HG02943 (cell line): Measurements from ENCODE around the gene PEX11A.

Source experiments
- ATAC-seq: cut with Tn5 transposase; IDR thresholded peaks from one replicate; pipeline ENCODE4 v1.9.1; 2021; ENCODE audit warnings: mild to moderate bottlenecking, low read depth, moderate library complexity; ENCODE audit not compliant: unreplicated experiment

PEX11A gene

DNA sequence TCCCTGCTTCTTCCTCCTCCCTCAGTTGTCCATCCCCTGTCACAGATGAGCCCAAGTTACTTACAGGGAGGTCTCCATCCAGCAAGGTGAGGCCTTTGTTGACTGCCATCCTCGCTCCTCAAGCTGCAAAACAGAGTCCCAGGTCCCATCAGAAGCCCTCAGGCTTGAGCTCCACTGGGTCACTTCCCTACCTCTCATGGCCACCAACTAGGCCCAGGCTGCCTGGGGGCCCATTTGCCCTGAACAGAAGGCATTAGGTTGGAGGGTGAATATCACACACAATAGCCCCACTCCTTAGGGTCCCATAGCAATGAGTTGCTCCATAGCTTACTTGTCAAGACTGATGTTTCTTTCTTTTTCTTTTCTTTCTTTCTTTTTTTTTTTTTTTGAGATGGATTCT is 13.2 kb downstream of the PEX11A start:
- ATAC-seq, result no peak

DNA sequence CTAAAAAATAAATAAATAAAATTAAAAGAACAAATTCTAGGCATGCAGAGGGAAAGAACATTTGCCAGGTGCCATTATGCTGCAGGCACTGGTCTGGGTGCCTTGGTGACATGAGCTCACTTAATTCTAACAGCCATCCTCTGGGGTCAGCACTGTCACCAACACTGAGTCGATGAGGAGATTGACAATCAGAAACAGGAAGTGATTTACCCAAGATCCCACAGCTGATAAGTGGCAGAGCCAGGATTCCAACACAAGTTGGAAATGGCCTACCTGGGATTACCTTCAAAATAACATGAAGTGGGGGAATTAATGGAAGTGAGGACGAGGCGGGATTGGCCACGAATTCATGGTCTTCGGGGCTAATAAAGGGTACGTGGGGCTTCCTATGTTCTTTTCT is 14.9 kb downstream of the PEX11A start:
- no peak for ATAC-seq

- no peak for ATAC-seq
These were observed 16.0 kb downstream of the PEX11A start for GRCh38 chr15:89674526-89674925.

- ATAC-seq, result no peak
These were observed 17.4 kb downstream of the PEX11A start for GRCh38 chr15:89673165-89673512.

GRCh38 chr15:89672221-89673164 is 18.1 kb downstream of the PEX11A start:
- no peak for ATAC-seq

GRCh38 chr15:89671687-89672086 is 18.9 kb downstream of the PEX11A start:
- ATAC-seq, result no peak

- ATAC-seq, result no peak
These were observed 19.5 kb downstream of the PEX11A start for GRCh38 chr15:89670971-89671560.

DNA sequence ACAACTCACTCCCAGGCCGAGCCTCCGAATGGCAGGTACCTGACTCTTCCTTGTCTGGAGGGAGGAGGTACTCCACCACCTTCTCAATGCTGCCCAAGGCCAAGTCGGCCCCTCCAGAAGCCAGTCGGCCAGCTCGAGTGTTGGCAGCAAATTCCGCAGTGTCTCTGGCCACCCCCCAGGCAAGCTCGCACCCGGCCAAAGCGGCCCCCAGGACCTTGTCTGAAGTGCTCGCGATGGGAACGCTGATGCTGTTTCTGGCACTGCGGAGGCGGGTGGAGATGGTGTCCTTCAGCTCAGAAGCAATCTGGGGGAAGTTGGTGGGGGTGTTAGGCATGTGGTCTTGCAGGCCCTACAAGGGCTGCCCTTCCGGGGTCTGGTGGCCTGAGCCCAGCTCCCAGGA is 20.6 kb downstream of the PEX11A start:
- ATAC-seq, result no peak

DNA sequence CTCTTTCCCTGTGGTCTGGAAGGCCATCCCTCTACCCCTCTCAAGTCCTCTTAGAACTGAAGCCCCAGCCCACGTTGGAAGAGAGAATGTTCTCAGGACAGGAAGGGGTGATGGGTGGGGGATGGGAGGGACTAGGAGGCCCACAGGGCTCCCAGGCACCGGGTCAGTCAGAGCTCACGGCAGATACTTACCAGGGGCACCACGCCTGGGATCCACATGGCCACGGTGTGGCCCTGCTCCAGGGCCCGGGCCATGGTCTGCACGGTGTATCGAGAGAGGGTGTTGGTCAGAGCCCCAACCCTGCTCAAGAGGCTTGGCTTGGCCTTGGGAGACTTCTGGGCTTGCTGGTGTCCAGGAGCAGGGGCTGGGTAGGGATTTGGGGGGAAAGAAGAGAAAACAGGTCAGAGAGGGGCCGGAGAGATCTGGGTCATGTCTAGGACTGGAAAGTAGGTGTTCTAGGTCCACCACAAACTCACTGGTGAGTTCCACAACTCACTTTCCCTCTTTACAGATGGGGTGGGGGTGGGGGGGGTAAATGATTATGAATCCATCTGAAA is 21.2 kb downstream of the PEX11A start:
- ATAC-seq, result no peak

DNA sequence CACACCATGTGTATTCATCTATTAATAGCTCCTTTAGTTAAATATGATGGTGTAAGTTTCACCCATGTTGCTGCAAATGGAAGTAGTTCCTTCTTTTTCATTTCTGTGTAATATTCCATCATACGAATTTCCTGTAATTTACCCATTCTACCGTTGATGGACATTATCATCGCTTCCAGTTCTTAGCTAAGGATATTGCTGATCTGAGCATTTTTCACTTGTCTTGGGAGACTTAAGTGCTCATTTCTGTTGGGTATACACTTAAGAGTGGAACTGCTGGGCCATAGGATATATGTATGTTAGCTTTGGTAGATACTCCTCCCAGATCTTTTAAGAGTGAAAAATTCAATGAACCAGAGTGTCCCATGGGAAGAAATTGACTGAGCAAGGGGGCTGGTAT is 22.4 kb downstream of the PEX11A start:
- ATAC-seq, result no peak

- ATAC-seq, result no peak
These were observed 22.9 kb downstream of the PEX11A start for GRCh38 chr15:89667706-89667960.

GRCh38 chr15:89666858-89667705 is 23.5 kb downstream of the PEX11A start:
- ATAC-seq, result no peak

DNA sequence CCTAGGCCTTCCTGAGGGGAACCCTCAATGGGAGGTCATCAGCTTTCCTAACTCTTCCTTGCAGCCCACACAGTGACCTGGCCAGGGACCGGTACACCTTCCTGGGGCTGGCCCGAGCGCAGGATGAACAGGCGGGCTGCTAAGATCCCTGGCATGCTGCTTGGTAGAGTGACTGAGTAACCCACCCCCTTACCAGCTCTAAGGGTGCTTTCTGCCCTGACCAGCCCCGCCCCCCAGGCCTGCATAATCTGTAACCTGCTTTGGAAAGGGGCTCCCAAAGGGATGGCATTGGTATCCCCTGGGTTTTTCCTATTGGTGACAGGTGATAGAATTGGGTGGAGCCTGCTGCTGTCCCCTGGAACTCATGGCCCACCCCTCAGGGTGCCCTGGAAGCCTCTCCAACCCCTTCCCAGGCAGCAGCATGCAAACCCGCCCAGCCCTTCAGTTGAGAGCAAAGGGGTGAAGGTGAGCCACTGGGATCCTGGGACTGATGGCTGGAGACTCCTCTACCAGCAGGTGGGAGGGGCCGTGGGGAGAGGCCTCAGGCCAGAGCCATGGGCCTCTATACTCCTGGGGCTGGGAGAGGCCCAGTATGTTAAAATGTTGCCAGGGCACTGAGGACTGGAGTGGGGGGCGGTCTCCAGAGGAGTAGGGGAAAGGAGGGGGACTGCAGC is 24.2 kb downstream of the PEX11A start:
- ATAC-seq, result no peak

GRCh38 chr15:89665449-89666181 is 24.9 kb downstream of the PEX11A start:
- ATAC-seq, result no peak

DNA sequence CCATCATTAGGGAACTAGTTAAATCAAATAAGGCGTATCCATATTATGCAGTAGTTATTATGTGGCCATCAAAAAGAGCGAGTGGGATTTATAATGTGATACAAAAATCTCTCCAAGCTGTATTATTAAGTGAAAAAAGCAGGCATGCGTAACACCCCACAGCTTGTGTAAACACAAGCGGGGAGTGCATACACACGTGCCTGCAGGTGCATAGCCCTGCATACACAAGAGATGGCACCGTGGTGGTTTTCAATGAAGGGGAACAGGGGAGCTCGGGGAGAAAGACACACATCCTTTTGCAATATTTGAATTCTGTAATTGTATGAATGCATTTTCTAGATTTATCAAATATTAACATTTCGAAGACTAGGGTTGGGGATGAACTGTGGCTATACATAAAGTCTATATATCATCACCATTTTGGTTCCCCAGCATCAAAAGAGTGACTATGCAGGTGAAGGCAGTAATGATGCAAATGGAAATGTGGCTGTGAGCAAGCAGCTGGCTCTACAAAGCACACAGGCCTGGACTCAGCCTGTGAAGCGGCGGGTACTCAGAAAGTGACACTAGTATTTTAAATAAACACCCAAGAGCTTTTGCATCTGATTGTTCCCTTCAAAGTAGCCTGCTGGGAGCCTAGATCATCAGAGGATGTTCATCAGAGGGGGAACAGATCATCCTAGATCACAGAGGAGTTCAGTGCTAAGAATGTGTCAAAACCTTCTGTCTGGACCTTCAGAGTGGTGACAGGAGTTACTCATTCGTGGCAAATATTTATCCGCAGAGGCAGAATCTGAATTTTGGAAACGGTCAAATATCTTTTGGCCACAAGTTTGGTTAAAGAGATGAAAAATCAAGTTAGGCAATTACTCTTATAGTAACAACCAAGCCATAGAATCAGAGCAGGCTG is 25.9 kb downstream of the PEX11A start:
- no peak for ATAC-seq

- no peak for ATAC-seq
These were observed 27.5 kb downstream of the PEX11A start for GRCh38 chr15:89662893-89663626.

- ATAC-seq, result no peak
These were observed 30.0 kb downstream of the PEX11A start for GRCh38 chr15:89660556-89660955.

DNA sequence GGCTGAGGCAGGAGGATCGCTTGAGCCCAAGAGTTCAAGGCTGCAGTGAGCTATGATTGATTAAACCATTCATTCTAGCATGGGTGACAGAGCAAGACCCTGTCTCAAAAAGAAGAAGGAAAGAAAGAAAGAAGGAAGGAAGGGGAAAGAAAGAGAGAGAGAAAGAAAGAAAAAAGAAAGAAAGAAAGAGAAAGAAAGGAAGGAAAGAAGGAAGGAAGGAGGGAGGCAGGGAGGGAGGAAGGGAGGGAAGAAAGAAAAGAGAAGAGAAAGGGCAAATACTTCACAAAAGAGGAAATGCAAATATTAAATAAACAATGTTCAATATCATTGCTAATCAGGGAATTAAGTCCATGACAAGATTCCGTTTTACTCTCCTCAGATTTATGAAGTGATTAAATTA is 31.3 kb downstream of the PEX11A start:
- no peak for ATAC-seq
